Neural progenitor cell (in vitro differentiated cells): ENCODE measurements around the gene CPXM2.

Experiments
- EZH2 ChIP-seq: fragments of 200-600 bp; sonication (generic); IDR thresholded peaks from 2 replicates; pipeline ENCODE4 v1.6.1; 2017; ENCODE audit warnings: antibody characterized with exemption, mild to moderate bottlenecking, moderate library complexity
- EZH2phosphoT487 ChIP-seq: fragments of 200-600 bp; sonication (generic); IDR thresholded peaks from 2 replicates; pipeline ENCODE4 v1.6.1; 2017; ENCODE audit warnings: antibody characterized with exemption
- TF ChIP-seq, protein P1 (sequence below): fragments of 200-600 bp; sonication (generic); IDR thresholded peaks from 2 replicates; pipeline ENCODE4 v1.5.1; 2017; ENCODE audit warnings: antibody characterized with exemption, mild to moderate bottlenecking

DNA sequence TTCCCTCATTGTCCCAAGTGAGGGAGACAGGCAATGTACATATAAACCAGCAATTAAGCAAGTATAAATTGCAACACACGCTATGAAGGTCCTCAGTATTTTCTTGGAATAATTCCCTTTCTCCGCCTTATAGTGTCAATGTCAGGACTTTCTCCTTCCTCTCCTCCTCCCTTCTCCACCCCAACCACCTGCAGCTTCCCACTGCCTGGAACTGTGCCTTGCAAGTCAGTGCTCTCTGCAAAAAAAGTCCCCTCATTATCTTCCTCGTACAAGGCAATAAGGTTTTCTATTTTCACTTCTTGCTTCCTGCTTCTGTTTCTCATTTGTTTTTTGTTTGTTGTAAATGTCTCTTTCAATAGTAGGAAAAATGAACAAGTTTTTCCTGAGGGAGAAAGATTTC, 113.7 kb downstream of the CPXM2 start:
- TF ChIP-seq, protein P1, sequence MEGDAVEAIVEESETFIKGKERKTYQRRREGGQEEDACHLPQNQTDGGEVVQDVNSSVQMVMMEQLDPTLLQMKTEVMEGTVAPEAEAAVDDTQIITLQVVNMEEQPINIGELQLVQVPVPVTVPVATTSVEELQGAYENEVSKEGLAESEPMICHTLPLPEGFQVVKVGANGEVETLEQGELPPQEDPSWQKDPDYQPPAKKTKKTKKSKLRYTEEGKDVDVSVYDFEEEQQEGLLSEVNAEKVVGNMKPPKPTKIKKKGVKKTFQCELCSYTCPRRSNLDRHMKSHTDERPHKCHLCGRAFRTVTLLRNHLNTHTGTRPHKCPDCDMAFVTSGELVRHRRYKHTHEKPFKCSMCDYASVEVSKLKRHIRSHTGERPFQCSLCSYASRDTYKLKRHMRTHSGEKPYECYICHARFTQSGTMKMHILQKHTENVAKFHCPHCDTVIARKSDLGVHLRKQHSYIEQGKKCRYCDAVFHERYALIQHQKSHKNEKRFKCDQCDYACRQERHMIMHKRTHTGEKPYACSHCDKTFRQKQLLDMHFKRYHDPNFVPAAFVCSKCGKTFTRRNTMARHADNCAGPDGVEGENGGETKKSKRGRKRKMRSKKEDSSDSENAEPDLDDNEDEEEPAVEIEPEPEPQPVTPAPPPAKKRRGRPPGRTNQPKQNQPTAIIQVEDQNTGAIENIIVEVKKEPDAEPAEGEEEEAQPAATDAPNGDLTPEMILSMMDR, result no peak
- TF ChIP-seq EZH2 (no peak), EZH2phosphoT487 (no peak)
